Measurements from ENCODE around the gene SHC3. TPM values are rescaled to one million over a fixed set of nuclear protein-coding genes. Genes with fewer than 3 reads are reported as not detected.

SHC3 gene
- total and polyA plus RNA-seq, 2 of the 4 experiments (the other 2 are of a cell fraction): 4.5 to 13.3 TPM

GRCh38 chr9:89010056-89010455 lies 168.6 kb downstream of the SHC3 start:
- H2AFZ ChIP-seq (replicated peaks; ENCODE audit: low read length, poor library complexity): no peak overlapping the region
- peaks cover 19% of the 10 kb centered on the region for H3K36me3 ChIP-seq (ENCODE audit: control insufficient read depth, insufficient read depth, low read length)
- TF ChIP-seq RFX5 (IDR thresholded peaks at IDR 0.05; ENCODE audit: low read depth, low read length) (no peak), NFE2L2 (IDR thresholded peaks at IDR 0.05; ENCODE audit: low read depth, low read length) (no peak), MXI1 (IDR thresholded peaks at IDR 0.05; ENCODE audit: borderline replicate concordance, low read depth, low read length) (no peak), CEBPB (IDR thresholded peaks at IDR 0.05; ENCODE audit: low read depth, low read length) (no peak), MAZ (IDR thresholded peaks at IDR 0.05; ENCODE audit: borderline replicate concordance, low read depth, low read length) (no peak), CHD1 (IDR thresholded peaks at IDR 0.05; ENCODE audit: low read depth, low read length) (no peak), RAD21 (IDR thresholded peaks at IDR 0.05; ENCODE audit: low read length) (no peak), ELK1 (IDR thresholded peaks at IDR 0.05; ENCODE audit: borderline replicate concordance, low read depth, low read length) (no peak), MAFK (IDR thresholded peaks at IDR 0.05; ENCODE audit: low read depth, low read length) (no peak), RCOR1 (IDR thresholded peaks at IDR 0.05; ENCODE audit: insufficient replicate concordance, low read length) (no peak), FOS (IDR thresholded peaks at IDR 0.05; ENCODE audit: low read depth, low read length) (no peak), SMC3 (IDR thresholded peaks at IDR 0.05; ENCODE audit: low read depth, low read length) (no peak), POLR2A (IDR thresholded peaks at IDR 0.05; ENCODE audit: low read depth, low read length) (no peak), BHLHE40 (IDR thresholded peaks at IDR 0.05; ENCODE audit: low read depth, low read length) (no peak)
- TF ChIP-seq, protein P1, sequence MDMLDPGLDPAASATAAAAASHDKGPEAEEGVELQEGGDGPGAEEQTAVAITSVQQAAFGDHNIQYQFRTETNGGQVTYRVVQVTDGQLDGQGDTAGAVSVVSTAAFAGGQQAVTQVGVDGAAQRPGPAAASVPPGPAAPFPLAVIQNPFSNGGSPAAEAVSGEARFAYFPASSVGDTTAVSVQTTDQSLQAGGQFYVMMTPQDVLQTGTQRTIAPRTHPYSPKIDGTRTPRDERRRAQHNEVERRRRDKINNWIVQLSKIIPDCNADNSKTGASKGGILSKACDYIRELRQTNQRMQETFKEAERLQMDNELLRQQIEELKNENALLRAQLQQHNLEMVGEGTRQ (IDR thresholded peaks at IDR 0.05; ENCODE audit: low read depth, low read length): no peak
- TF ChIP-seq, protein P2, sequence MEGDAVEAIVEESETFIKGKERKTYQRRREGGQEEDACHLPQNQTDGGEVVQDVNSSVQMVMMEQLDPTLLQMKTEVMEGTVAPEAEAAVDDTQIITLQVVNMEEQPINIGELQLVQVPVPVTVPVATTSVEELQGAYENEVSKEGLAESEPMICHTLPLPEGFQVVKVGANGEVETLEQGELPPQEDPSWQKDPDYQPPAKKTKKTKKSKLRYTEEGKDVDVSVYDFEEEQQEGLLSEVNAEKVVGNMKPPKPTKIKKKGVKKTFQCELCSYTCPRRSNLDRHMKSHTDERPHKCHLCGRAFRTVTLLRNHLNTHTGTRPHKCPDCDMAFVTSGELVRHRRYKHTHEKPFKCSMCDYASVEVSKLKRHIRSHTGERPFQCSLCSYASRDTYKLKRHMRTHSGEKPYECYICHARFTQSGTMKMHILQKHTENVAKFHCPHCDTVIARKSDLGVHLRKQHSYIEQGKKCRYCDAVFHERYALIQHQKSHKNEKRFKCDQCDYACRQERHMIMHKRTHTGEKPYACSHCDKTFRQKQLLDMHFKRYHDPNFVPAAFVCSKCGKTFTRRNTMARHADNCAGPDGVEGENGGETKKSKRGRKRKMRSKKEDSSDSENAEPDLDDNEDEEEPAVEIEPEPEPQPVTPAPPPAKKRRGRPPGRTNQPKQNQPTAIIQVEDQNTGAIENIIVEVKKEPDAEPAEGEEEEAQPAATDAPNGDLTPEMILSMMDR (conservative IDR thresholded peaks at IDR 0.05; ENCODE audit: low read depth, low read length): no peak
- DNase-seq (no peak), ATAC-seq (ENCODE audit: low read depth) (no peak)
- H2BK15ac ChIP-seq (ENCODE audit: low read depth, low read length): no peak overlapping the region
- peaks cover 5% of the 10 kb centered on the region; the same call in 1 of the 2 replicates for H3K9me1 ChIP-seq (ENCODE audit: insufficient read depth, low read length)
- no peak overlapping the region for H2BK5ac ChIP-seq (ENCODE audit: low read depth, low read length, poor library complexity, severe bottlenecking)
- in situ Hi-C loops (cut with MboI; ENCODE audit: low sequenced_read_pairs) (loop anchor here (25.0 kb wide), 2 partner anchors 1048 to 1323 kb away; partner anchors contain the start of gene CDK20), intact Hi-C loops (cut with micrococcal nuclease) (no loop called here), dilution Hi-C loops (cut with HindIII; ENCODE audit: low sequenced_read_pairs, unreplicated experiment) (no loop called here)
- H3K9ac ChIP-seq (ENCODE audit: low read depth, low read length): no peak overlapping the region
- ChIA-PET CTCF (no interaction called here), POLR2A (ENCODE audit: unreplicated experiment) (no interaction called here)
- no peak overlapping the region for H2AK9ac ChIP-seq (replicated peaks; ENCODE audit: low read depth, low read length, poor library complexity)
- no peaks in the 10 kb centered on the region for H4K20me1 ChIP-seq (ENCODE audit: insufficient read depth, low read length)
- no peak overlapping the region for H3K23ac ChIP-seq (ENCODE audit: low read depth, low read length)
- no peak overlapping the region for H3K14ac ChIP-seq (replicated peaks; ENCODE audit: low read depth, low read length)
- no peak overlapping the region for H3K18ac ChIP-seq (ENCODE audit: low read depth, low read length)
- no peak overlapping the region for H3K4me2 ChIP-seq (ENCODE audit: low read depth, low read length)
- no TSS peak for BruUV-seq (replicated peaks)
- no peak overlapping the region for H4K91ac ChIP-seq (ENCODE audit: insufficient read depth, low read depth, low read length)
- H3K27me3 ChIP-seq (ENCODE audit: control insufficient read depth, insufficient read depth, low read length): no peaks in the 10 kb centered on the region
- WGBS, 2 experiments (ENCODE audit: extremely low coverage in 2 of 2, insufficient read length in 1 of 2): 100% methylated on average over 1 of the region's 10 CpGs; no CpG with 5 or more reads in 1 of the 2 experiments
- no peak overlapping the region for H4K5ac ChIP-seq (ENCODE audit: low read depth, low read length)
- H3K79me1 ChIP-seq (ENCODE audit: low read depth in 1 of 2, low read length in 2 of 2): no peaks in the 10 kb centered on the region
- H3K4me1 ChIP-seq (ENCODE audit: control insufficient read depth, insufficient read depth, low read length): no peaks in the 10 kb centered on the region
- no peaks in the 10 kb centered on the region for H3K9me3 ChIP-seq (ENCODE audit: control insufficient read depth, insufficient read depth, low read length)
- no peak overlapping the region for H3K4me3 ChIP-seq (ENCODE audit: insufficient read depth, low read depth, low read length)
- no peak overlapping the region for H2BK120ac ChIP-seq (ENCODE audit: low read depth, low read length)
- no peak overlapping the region for H3K4ac ChIP-seq (ENCODE audit: low read depth, low read length)
- no peak overlapping the region for H4K8ac ChIP-seq (ENCODE audit: low read depth in 2 of 2, low read length in 2 of 2)
- no peak overlapping the region for H3K27ac ChIP-seq (ENCODE audit: insufficient read depth, low read length)
- no peak overlapping the region for H3K56ac ChIP-seq (ENCODE audit: extremely low read depth, insufficient read depth, low read length)
- H2BK20ac ChIP-seq (ENCODE audit: low read depth, low read length): no peak overlapping the region
- H2AK5ac ChIP-seq (ENCODE audit: low read depth, low read length): no peak overlapping the region
